OCI-LY1 (cell line): Measurements from ENCODE around the gene TAX1BP3.

Source experiments
- H2AFZ ChIP-seq: fragments of 200-600 bp; sonication (generic), shearing (Covaris generic); 2 replicates; pipeline ENCODE4 v1.6.0; 2014; ENCODE audit warnings: antibody characterized with exemption, mild to moderate bottlenecking, low read length
- H3F3A ChIP-seq: fragments of 200-600 bp; sonication (generic), shearing (Covaris generic); 2 replicates; pipeline ENCODE4 v1.6.0; 2014; ENCODE audit warnings: mild to moderate bottlenecking, antibody characterized with exemption, low read length, moderate library complexity; ENCODE audit not compliant: insufficient read depth
- H3K27ac ChIP-seq: fragments of 200-600 bp; sonication (generic); 2 replicates; pipeline ENCODE4 v1.5.1; 2014; ENCODE audit warnings: low read length, mixed run types, mild to moderate bottlenecking, low read depth; ENCODE audit not compliant: poor library complexity, severe bottlenecking
- H3K27me3 ChIP-seq: fragments of 200-600 bp; sonication (generic); 2 replicates; pipeline ENCODE4 v1.6.0; 2014; ENCODE audit warnings: antibody characterized with exemption, mild to moderate bottlenecking, low read length, moderate library complexity; ENCODE audit not compliant: insufficient read depth
- H3K36me3 ChIP-seq: fragments of 200-600 bp; sonication (generic); 2 replicates; pipeline ENCODE4 v1.6.1; 2014; ENCODE audit warnings: mild to moderate bottlenecking, antibody characterized with exemption, low read length, moderate library complexity, mixed read lengths; ENCODE audit not compliant: insufficient read depth
- H3K4me1 ChIP-seq: fragments of 200-600 bp; sonication (generic); 2 replicates; pipeline ENCODE4 v1.5.1; 2014; ENCODE audit warnings: mild to moderate bottlenecking, low read length, moderate library complexity; ENCODE audit not compliant: insufficient read depth, severe bottlenecking
- H3K4me2 ChIP-seq: fragments of 200-600 bp; sonication (generic), shearing (Covaris generic); 2 replicates; pipeline ENCODE4 v1.6.1; 2014; ENCODE audit warnings: low read length
- H3K4me3 ChIP-seq: fragments of 200-600 bp; sonication (generic); 2 replicates; pipeline ENCODE4 v1.5.1; 2014; ENCODE audit warnings: low read length, low read depth, mild to moderate bottlenecking, mixed read lengths; ENCODE audit not compliant: poor library complexity, severe bottlenecking
- H3K79me2 ChIP-seq: fragments of 200-600 bp; shearing (Covaris generic); 2 replicates; pipeline ENCODE4 v1.6.1; 2016; ENCODE audit warnings: mixed run types, low read length, mixed read lengths; ENCODE audit not compliant: insufficient read depth
- H3K9ac ChIP-seq: fragments of 200-600 bp; sonication (generic), shearing (Covaris generic); 2 replicates; pipeline ENCODE4 v1.6.1; 2014; ENCODE audit warnings: mild to moderate bottlenecking, low read length, mixed read lengths
- H3K9me2 ChIP-seq: fragments of 200-600 bp; sonication (generic), shearing (Covaris generic); 2 replicates; pipeline ENCODE4 v1.6.1; 2014; ENCODE audit warnings: low read depth, mild to moderate bottlenecking, low read length, mixed read lengths
- H3K9me3 ChIP-seq: fragments of 200-600 bp; shearing (Covaris generic); 2 replicates; pipeline ENCODE4 v1.6.1; 2014; ENCODE audit warnings: low read length, mixed read lengths
- H4K20me1 ChIP-seq: fragments of 200-600 bp; sonication (generic), shearing (Covaris generic); 2 replicates; pipeline ENCODE4 v1.6.0; 2016; ENCODE audit warnings: mild to moderate bottlenecking, low read length; ENCODE audit not compliant: insufficient read depth
- CTCF ChIP-seq: fragments of 200-600 bp; sonication (generic), shearing (Covaris generic); IDR thresholded peaks from 2 replicates; pipeline ENCODE4 v1.5.1; 2017; ENCODE audit warnings: mild to moderate bottlenecking, antibody characterized with exemption, low read length, moderate library complexity, mixed read lengths
- EZH2 ChIP-seq: fragments of 200-600 bp; sonication (generic), shearing (Covaris generic); IDR thresholded peaks from 2 replicates; pipeline ENCODE4 v1.8.0; 2017; ENCODE audit warnings: borderline replicate concordance, mixed run types, mild to moderate bottlenecking, antibody characterized with exemption, low read length, moderate library complexity, mixed read lengths

The TAX1BP3 gene

DNA sequence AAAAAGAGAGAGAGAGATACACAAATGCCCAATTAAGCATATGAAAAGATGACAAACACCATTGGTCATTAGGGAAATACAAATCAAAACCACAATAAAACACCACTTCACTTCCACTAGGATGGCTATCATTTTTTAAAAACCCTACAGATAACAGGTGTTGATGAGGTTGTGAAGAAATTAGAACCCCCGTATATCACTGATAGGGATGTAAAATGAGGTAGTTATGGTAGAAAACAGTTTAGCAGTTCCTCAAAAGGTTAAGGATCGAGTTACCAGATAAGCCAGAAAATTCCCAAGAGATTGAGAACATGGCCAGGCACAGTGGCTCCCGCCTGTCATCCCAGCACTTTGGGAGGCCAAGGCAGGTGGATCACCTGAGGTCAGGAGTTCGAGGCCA, 24.8 kb upstream of the TAX1BP3 start:
- no peak overlapping the region for H2AFZ ChIP-seq
- peaks cover 61% of the 10 kb centered on the region for H3K4me1 ChIP-seq
- no peaks in the 10 kb centered on the region; the same call in 1 of the 2 replicates for H3K27me3 ChIP-seq
- peak overlapping the region; percentile 2; the same call in 1 of the 2 replicates for H3K4me2 ChIP-seq
- H4K20me1 ChIP-seq: no peaks in the 10 kb centered on the region
- no peak overlapping the region for H3K9ac ChIP-seq
- H3K9me3 ChIP-seq: no peaks in the 10 kb centered on the region
- no peaks in the 10 kb centered on the region for H3K9me2 ChIP-seq
- no peaks in the 10 kb centered on the region; the same call in 1 of the 2 replicates for H3F3A ChIP-seq
- TF ChIP-seq CTCF: no peak
- no peak for TF ChIP-seq EZH2
- peaks cover 5% of the 10 kb centered on the region; the same call in 1 of the 2 replicates for H3K36me3 ChIP-seq
- H3K79me2 ChIP-seq: peaks cover 7% of the 10 kb centered on the region; the same call in 1 of the 2 replicates
- peak overlapping the region; percentile 2 for H3K27ac ChIP-seq
- no peak overlapping the region for H3K4me3 ChIP-seq

DNA sequence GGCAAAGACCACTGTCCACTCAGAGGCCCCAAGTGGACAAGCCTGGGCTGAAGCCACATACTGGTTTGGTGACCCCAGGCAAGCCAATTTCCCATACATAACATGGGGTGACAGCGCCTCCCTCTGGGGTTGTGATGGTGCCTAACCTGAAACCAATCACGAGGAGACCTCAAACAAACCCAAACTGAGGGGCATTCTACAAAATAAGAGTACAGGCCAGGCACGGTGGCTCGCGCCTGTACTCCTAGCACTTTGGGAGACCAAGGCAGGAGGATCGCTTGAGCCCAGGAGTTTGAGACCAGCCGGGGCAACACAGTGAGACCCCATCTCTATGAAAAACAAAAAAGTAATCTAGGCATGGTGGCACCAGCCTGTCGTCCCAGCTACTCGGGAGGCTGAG, 24.0 kb upstream of the TAX1BP3 start:
- no peaks in the 10 kb centered on the region for H3K9me2 ChIP-seq
- H3K4me3 ChIP-seq: no peak overlapping the region
- no peak overlapping the region for H2AFZ ChIP-seq
- TF ChIP-seq EZH2 (no peak), CTCF (peak; percentile 33; the same call in 1 of the 2 replicates)
- peaks cover 7% of the 10 kb centered on the region; the same call in 1 of the 2 replicates for H3K79me2 ChIP-seq
- peaks cover 64% of the 10 kb centered on the region for H3K4me1 ChIP-seq
- H3K36me3 ChIP-seq: peaks cover 5% of the 10 kb centered on the region; the same call in 1 of the 2 replicates
- no peak overlapping the region for H3K9ac ChIP-seq
- H3F3A ChIP-seq: no peaks in the 10 kb centered on the region; the same call in 1 of the 2 replicates
- H4K20me1 ChIP-seq: no peaks in the 10 kb centered on the region
- peak overlapping the region; percentile 2 for H3K27ac ChIP-seq
- H3K4me2 ChIP-seq: no peak overlapping the region; the same call in 1 of the 2 replicates
- no peaks in the 10 kb centered on the region; the same call in 1 of the 2 replicates for H3K27me3 ChIP-seq
- no peaks in the 10 kb centered on the region for H3K9me3 ChIP-seq

GRCh38 chr17:3691617-3692067, 23.3 kb upstream of the TAX1BP3 start:
- Histone ChIP-seq H3K79me2 (peaks cover 7% of the 10 kb centered on the region; the same call in 1 of the 2 replicates), H2AFZ (no peak overlapping the region), H3K9me3 (no peaks in the 10 kb centered on the region), H3K9ac (no peak overlapping the region), H3K9me2 (no peaks in the 10 kb centered on the region), H3K4me1 (peaks cover 62% of the 10 kb centered on the region), H3K27ac (peak overlapping the region; percentile 92), H3K36me3 (peaks cover 5% of the 10 kb centered on the region; the same call in 1 of the 2 replicates), H3K4me2 (peak overlapping the region; percentile 22; the same call in 1 of the 2 replicates), H3K4me3 (no peak overlapping the region), H3K27me3 (no peaks in the 10 kb centered on the region), H4K20me1 (no peaks in the 10 kb centered on the region), H3F3A (no peaks in the 10 kb centered on the region; the same call in 1 of the 2 replicates)
- TF ChIP-seq CTCF (peak; percentile 15; the same call in 1 of the 2 replicates), EZH2 (no peak)
